ENCODE data around the gene FKBP11.
"Not testable (repeated sequence)": the region's sequence is repeated elsewhere in the genome, so short reads cannot be mapped to it uniquely, and the experiment has no call there.

The FKBP11 gene

DNA sequence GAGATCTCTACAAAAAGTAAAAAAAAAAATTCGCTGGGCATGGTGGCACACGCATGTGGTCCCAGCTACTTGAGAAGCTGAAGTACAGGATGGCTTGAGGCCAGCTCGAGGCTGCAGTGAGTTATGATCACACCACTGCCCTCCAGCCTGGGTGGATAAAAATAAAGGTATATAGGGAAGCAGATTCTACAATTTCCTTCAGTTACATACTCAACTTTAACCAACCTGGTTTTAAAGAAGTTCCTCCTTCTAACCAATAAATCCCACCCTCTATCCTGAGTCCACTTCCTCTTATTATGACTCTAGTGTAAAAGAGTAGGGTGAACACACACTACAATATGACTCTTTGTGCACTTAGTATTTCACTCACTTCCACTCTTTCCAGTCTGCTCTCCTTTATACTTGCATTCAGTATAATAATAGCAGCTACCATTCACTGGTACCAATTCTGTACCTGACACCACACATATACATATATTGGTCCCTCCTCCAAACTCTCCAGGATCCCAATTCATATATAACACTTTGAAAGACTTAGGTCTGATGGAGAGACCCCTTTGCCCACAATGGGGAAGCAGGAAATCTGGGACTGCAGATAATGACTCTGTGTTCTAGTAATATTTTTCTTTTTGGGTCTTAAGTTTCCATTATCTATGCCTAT, 29.7 kb upstream of the FKBP11 start:
- DNase-seq = no peak

GRCh38 chr12:48954061-48954460, 28.8 kb upstream of the FKBP11 start:
- DNase-seq = no peak

DNA sequence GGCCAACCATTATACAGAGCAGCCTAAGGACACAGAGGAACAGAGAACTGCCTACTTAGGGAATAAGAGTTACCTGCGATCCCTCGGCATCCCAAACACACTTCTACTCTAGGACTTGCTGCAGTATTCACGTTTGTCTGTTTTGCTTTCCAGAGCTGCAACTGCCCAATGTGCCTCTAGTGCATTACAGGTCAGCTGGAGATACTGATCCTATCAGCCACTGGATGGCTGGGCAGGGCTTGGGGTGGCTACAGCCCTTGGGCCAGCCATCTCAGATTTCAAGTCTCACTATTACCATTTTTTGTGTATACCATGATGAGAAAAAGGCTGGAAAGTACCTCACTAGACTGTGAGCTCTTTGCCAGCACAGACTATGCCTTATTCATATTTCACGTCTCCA, 27.4 kb upstream of the FKBP11 start:
- DNase-seq = no peak

GRCh38 chr12:48947727-48948126, 22.4 kb upstream of the FKBP11 start:
- no peak for DNase-seq

DNA sequence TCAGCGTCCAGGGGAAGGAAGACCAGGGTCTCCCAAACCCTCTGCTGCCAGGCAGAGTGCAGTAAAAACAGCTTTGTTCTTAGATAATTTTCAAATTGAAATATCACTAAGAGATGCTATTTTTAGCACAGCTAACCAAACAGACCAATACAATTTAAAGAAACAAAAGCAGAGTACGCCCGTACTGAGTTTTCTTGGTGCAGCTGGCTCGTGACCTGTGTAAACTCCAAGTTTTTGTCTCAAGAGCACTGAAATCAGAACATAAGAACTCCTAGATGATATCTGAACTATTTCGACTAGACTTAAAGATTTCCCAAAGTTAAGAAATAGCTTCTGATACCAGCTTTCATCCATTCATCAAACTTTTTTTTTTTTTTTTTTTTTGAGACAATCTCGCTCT, 21.7 kb upstream of the FKBP11 start:
- DNase-seq = no peak

- DNase-seq = peak; percentile 25
Measured at GRCh38 chr12:48946205-48946604, 20.9 kb upstream of the FKBP11 start.

- DNase-seq = no peak
Measured at GRCh38 chr12:48943221-48943620, 17.9 kb upstream of the FKBP11 start.

- no peak for DNase-seq
Measured at GRCh38 chr12:48940181-48940580, 14.9 kb upstream of the FKBP11 start.

DNA sequence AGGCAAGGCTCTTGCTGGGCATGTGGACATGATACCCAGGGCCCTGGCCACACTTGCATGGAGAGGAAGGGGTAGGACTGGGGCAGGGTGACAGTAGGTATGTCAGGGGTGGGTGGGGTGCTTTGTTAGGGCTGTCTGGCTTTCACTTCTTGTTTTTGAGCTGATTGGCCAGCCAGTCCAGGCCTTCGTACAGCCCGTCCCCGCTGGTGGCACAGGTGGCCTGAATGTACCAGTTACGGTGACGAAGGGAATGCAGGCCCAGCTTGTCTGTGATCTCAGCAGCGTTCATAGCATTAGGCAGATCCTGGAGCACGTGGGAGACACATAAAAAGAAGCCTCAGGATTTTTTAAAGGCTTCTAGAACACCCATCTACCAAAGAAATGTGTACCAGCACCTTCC, 13.5 kb upstream of the FKBP11 start:
- no peak for DNase-seq

DNA sequence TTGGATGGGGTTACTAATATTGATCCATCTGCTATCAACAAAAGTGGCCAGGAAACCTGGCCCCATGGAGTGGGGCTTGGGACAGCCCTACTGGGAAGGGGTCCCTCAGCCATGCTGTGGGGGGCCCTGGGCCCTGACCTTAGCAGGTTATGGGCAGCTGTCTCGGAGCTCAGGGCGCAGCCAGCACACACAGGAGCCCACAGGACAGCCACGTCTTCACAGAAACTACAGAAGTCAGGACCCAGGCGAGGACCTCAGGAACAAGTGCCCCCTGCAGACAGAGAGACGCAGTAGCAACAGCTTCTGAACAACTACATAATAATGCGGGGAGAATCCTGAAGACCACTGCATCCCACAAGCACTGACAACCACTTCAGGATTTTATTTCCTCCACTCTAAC, 11.9 kb upstream of the FKBP11 start:
- no peak for DNase-seq

- peak; percentile 50 for DNase-seq
Measured at GRCh38 chr12:48936379-48936979, 11.2 kb upstream of the FKBP11 start.

DNA sequence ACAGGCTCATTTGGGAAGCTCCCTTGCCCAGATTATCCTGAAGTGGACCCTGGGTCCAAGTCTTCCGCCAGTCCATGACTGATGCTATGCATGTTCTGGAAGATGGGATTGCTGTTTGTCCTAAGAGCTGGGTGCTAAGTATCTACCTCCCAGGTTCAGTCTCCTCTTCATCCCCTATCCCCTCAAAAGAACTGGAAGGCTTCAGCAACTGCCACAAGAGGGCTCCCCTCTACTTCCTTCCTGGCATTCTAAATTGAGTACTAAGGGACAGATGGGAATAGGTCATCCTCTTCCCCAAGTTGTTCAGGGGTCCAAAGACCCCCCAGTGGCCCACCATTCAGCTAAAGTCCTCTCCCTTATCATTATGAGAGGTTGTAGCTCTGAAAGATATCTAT, 9.0 kb upstream of the FKBP11 start:
- DNase-seq = no peak

DNA sequence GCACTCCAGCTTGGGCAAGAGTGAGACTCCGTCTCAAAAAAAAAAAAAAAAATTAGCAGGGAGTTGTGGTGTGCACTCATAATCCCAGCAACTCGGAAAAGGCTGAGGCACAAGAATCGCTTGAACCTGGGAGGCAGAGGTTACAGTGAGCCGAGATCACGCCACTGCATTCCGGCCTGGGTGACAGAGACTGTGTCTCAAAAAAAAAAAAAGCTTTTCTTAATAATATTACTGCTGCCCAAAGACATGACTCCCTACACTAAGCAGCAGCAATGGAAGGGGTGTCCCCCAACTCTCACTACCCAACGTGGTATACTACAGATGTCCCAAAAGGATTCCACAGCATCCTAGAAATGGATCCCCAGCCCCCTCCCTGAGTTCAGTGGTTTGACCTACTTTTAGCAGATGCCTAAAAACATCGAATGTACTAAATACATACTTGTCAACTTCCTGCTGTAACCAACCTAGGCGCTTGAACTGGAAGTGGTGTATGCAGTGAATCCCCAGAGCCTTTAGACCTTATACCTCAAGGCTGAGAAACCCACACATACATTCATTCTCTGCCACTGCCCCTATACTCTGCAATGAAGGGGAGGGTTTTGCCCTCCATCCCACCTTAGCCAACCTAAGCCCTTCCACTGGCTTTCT, 8.5 kb upstream of the FKBP11 start:
- DNase-seq = no peak

DNA sequence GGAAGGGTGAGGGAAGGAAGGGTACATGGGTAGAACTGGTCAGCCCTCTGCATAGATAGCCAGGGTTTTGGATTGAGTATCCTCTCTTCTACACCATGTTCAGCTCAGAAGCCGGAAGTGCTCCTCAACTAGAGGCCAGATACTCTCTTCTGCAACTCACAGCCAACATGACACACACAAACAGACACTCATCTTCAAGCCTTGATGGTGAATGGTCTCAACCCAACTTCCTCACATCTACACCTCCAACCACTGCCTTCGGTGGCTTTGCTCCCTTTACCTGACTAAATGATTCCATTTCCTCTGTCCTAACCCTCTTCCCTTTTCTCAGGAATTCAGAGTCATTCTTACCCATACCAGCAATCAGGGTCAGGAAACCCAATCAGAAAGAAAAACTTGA, 7.6 kb upstream of the FKBP11 start:
- DNase-seq = no peak

GRCh38 chr12:48930475-48930874, 5.2 kb upstream of the FKBP11 start:
- no peak for DNase-seq

DNA sequence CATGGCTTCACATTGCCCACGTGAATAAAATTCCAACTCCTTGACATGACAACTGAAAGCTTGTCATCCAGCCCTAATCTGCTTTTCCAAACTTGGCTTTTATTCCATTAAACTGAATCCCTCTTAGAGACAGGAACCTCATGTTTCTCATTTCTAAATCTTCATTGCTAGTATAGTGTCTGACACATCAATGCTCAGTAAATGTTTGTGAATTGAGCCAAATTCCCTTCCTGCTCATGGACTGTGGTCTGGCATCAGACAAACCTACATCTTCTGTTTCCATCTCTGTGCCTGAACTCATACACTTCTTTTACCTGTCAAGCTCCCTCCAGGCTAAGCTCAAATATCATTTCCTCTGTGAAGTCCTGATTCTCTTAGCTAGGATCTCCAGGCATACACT, 4.3 kb upstream of the FKBP11 start:
- DNase-seq = no peak

- DNase-seq = no peak
Measured at GRCh38 chr12:48927261-48927660, 2.0 kb upstream of the FKBP11 start.

GRCh38 chr12:48924617-48925303, 532 bp downstream of the FKBP11 start:
- DNase-seq = peak; percentile 74

- DNase-seq = no peak
Measured at GRCh38 chr12:48923117-48923516, 2.2 kb downstream of the FKBP11 start.

DNA sequence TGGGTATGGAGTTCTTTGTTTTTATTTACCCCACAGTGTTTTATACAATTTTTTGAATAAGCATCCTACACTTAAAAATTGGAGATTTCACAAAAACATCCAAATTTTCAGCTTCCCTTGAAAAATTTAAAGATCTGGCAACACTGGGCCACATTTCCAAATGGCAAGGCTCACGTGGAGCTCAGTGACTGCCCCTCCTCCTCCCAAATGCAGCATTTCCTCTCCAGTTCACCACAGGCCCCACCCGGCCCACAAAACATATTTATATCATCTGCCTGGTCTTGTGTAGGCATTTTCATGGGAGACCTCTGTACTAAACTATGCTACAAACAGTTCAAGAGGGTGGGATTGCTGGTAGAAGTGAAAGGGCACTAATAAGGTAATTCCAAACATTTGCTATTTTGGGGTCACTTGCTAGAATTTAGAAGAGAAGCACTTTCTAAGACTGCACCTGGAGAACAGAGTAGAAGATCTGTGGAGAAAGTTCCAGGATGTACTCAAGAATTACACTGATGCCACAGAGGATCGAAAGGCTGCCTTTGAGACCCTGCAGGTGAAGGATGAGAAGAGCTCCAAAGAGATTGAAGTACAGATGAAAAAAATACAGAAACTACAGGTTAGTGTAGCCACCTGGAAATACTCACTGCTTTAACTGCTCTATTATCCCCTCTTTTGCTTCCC, 7.3 kb downstream of the FKBP11 start:
- DNase-seq = no peak

- peak; percentile 68 for DNase-seq
Measured at GRCh38 chr12:48910196-48910595, 15.1 kb downstream of the FKBP11 start.

GRCh38 chr12:48909698-48910097, 15.6 kb downstream of the FKBP11 start:
- not testable (repeated sequence) for DNase-seq

DNA sequence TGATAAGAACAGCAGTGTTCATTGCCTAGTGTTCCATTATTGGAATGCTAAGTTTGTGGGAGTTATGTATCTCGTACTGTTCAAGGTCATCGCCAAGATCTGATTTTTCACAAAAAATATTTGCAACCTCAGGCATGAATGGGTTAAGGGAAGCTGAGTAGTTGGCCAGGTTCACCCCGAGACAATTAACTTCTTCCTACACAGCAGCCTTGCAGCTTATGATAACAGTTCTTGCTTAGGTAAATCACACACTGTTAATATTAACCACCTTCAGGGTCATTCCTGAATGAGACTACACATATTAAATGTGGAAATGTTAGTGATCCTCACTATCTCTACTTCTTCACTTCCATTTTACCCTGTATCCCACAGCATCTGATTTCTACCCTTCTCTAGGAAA, 18.0 kb downstream of the FKBP11 start:
- DNase-seq = no peak

Data from NCI-H146 (cell line).